Nephron (organoid): ENCODE data around the gene KASH5.
A peak's percentile ranks its signal among the peaks of the same experiment; 100 is the strongest.
"Not testable (repeated sequence)": the region's sequence is repeated elsewhere in the genome, so short reads cannot be mapped to it uniquely, and the experiment has no call there.

Source experiments
- H3K27ac Mint-ChIP-seq, 3 experiments: 2 replicates each; pipeline ENCODE4 v1.8.0; 2020; ENCODE audit warnings: mixed read lengths in 3 of 3, mild to moderate bottlenecking in 2 of 3, moderate library complexity in 1 of 3
- H3K27me3 Mint-ChIP-seq: 2 replicates; pipeline ENCODE4 v1.8.0; 2021; ENCODE audit warnings: low read depth, mild to moderate bottlenecking, moderate library complexity, mixed read lengths
- H3K36me3 Mint-ChIP-seq: 2 replicates; pipeline ENCODE4 v1.8.0; 2020; ENCODE audit warnings: low read depth, mixed read lengths
- H3K4me1 Mint-ChIP-seq: 2 replicates; pipeline ENCODE4 v1.8.0; 2020; ENCODE audit warnings: mixed read lengths
- H3K4me3 Mint-ChIP-seq, 3 experiments: 2 replicates each; pipeline ENCODE4 v1.8.0; 2020; ENCODE audit warnings: mild to moderate bottlenecking in 3 of 3, mixed read lengths in 3 of 3, moderate library complexity in 2 of 3
- H3K9me3 Mint-ChIP-seq: 2 replicates; pipeline ENCODE4 v1.8.0; 2020; ENCODE audit warnings: mixed read lengths
- TF ChIP-seq, protein P1 (sequence below), 3 experiments: fragments of 200-600 bp; sonication (generic); IDR thresholded peaks; one replicate each; pipeline ENCODE4 v1.5.0; 2021; ENCODE audit warnings: antibody characterized with exemption in 3 of 3; ENCODE audit not compliant: unreplicated experiment in 3 of 3

KASH5 gene

GRCh38 chr19:49441960-49442350 is 53.9 kb downstream of the KASH5 start:
- TF ChIP-seq, protein P1, sequence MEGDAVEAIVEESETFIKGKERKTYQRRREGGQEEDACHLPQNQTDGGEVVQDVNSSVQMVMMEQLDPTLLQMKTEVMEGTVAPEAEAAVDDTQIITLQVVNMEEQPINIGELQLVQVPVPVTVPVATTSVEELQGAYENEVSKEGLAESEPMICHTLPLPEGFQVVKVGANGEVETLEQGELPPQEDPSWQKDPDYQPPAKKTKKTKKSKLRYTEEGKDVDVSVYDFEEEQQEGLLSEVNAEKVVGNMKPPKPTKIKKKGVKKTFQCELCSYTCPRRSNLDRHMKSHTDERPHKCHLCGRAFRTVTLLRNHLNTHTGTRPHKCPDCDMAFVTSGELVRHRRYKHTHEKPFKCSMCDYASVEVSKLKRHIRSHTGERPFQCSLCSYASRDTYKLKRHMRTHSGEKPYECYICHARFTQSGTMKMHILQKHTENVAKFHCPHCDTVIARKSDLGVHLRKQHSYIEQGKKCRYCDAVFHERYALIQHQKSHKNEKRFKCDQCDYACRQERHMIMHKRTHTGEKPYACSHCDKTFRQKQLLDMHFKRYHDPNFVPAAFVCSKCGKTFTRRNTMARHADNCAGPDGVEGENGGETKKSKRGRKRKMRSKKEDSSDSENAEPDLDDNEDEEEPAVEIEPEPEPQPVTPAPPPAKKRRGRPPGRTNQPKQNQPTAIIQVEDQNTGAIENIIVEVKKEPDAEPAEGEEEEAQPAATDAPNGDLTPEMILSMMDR (IDR thresholded peaks at IDR 0.05; ENCODE audit: unreplicated experiment in 3 of 3) = no peak
- peak overlapping the region; percentile 79 to 82 (median 82) for H3K4me3 Mint-ChIP-seq
- H3K27me3 Mint-ChIP-seq = peaks cover 72% of the 10 kb centered on the region
- peaks cover 27% of the 10 kb centered on the region for H3K4me1 Mint-ChIP-seq
- H3K36me3 Mint-ChIP-seq = peaks cover 3% of the 10 kb centered on the region
- H3K27ac Mint-ChIP-seq = peak overlapping the region; percentile 3 to 88 (median 44)
- H3K9me3 Mint-ChIP-seq = no peaks in the 10 kb centered on the region

DNA sequence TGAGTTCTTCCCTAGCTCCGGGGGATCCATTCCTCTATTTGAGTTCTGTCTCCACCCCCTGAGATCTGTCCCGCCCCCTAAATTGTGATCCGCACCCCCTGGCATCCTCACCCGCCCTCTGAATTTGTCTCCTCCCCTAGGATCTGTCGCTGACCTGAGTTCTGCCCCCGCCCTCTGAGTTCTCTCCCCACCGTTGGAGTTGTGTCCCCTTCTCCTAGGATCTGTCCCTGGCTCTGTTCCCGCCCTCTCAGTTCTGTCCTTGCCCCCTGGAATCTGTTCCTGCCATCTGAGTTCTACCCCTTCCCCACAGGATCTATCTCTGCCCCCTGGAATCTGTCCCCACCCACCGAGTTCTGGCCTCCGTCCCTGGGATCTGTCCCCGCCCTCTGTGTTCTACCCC is 54.3 kb downstream of the KASH5 start:
- Mint-ChIP-seq H3K36me3 (peaks cover 3% of the 10 kb centered on the region), H3K4me3 (peak overlapping the region; percentile 79 to 82 (median 82)), H3K27me3 (peaks cover 68% of the 10 kb centered on the region), H3K27ac (peak overlapping the region; percentile 44 to 88 (median 73)), H3K9me3 (no peaks in the 10 kb centered on the region), H3K4me1 (peaks cover 27% of the 10 kb centered on the region)
- TF ChIP-seq, protein P1 (IDR thresholded peaks at IDR 0.05; ENCODE audit: unreplicated experiment in 3 of 3) = no peak

DNA sequence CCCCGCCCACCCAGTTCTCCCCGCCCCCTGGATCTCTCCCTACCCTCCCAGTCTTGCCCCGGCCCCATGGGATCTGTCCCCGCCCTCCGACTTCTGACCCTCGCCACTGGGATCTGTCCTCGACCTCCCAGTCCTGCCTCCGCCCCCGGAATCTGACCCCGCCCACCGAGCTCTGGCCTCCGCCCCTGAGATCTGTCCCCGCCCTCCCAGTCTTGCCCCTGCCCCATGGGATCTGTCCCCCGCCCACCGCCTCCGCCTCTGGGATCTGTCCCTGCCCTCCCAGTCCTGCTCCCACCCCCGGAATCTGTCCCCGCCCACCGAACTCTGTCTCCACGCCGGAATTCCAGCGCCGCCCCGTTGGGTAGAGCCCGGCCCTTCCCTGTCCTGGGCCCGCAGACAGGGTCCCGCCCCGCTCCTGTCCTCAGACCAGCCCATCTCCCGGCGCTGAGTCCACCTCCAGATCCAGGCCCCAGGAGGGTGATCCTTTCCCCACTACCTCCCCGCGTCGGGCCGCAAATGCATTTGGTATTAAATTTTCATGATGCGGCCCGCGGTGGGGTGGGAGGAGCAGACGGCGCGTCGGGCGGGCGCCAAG is 54.8 kb downstream of the KASH5 start:
- Mint-ChIP-seq H3K4me1 (peaks cover 27% of the 10 kb centered on the region), H3K27me3 (peaks cover 62% of the 10 kb centered on the region), H3K9me3 (no peaks in the 10 kb centered on the region), H3K4me3 (peak overlapping the region; percentile 79 to 82 (median 82)), H3K27ac (peak overlapping the region; percentile 44 to 88 (median 73)), H3K36me3 (peaks cover 3% of the 10 kb centered on the region)
- TF ChIP-seq, protein P1 (IDR thresholded peaks at IDR 0.05; ENCODE audit: unreplicated experiment in 3 of 3) = no peak

DNA sequence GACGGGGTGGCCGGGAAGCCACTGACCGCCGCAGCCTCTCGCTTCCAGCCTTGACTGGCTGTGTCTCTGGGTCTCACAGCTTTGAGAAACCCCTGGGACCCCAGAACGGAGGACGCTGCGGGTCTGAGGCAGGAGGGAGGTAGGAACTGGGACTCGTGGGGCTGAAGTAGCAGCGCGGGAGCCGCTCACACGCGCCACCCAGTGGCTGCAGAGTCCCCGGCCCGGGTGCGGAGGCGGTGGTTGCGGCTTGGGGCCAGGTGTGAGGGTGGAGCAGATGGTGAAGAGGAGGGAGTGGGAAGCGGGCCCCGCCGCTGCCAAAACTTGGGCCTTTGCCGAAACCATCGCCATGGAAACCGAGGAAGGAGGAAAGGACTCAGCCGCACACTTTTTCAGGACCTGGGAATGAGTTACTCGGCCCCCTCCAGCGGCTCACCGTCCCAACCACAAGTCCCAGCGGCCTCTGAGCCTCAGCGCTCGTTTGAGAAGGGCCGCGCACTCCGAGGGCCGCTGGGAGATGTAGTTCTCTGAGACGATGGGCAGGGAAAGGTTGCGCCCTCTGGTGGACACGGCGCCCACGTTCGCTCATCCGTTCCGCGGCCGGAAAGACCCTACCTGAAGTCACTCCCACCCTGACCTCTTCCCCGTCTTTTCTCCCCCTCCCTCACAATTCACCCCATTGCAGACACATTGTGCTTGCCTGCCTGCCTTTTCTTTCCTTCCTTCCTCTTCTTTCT is 55.5 kb downstream of the KASH5 start:
- TF ChIP-seq, protein P1 (IDR thresholded peaks at IDR 0.05; ENCODE audit: unreplicated experiment in 3 of 3) = peak; percentile 89 to 98 (median 91)
- Mint-ChIP-seq H3K27ac (peak overlapping the region; percentile 44 to 88 (median 73)), H3K9me3 (no peaks in the 10 kb centered on the region), H3K4me3 (peak overlapping the region; percentile 79 to 82 (median 82)), H3K4me1 (peaks cover 20% of the 10 kb centered on the region), H3K27me3 (peaks cover 56% of the 10 kb centered on the region), H3K36me3 (peaks cover 9% of the 10 kb centered on the region)

DNA sequence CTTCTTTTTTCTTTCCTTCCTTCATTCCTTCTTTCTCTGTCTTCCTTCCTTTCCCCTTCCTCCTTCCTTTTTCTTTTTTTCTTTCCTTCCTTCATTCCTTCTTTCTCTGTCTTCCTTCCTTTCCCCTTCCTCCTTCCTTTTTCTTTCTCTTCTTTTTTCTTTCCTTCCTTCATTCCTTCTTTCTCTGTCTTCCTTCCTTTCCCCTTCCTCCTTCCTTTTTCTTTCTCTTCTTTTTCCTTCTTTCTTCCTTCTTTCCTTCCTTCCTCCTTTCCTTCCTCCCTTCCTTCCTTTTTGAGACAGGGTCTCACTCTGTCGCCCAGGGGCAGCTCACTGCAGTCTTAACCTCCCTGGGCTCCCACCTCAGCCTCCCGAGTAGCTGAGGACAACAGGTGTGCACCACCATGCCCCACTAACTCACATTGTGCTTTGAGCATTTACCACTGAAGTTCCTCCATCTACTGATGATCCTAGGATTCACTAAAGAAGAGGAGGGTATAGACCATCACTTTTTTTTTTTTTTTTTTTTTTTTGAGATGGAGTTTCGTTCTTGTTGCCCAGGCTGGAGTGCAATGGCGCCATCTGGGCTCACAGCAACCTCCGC is 56.2 kb downstream of the KASH5 start:
- peak overlapping the region; percentile 44 to 88 (median 73) for H3K27ac Mint-ChIP-seq
- not testable (repeated sequence) for H3K9me3 Mint-ChIP-seq
- H3K4me3 Mint-ChIP-seq = peak overlapping the region; percentile 79 to 82 (median 82)
- peaks cover 15% of the 10 kb centered on the region for H3K36me3 Mint-ChIP-seq
- H3K27me3 Mint-ChIP-seq = peaks cover 49% of the 10 kb centered on the region
- H3K4me1 Mint-ChIP-seq = peaks cover 17% of the 10 kb centered on the region

- peaks cover 31% of the 10 kb centered on the region for H3K27me3 Mint-ChIP-seq
- H3K9me3 Mint-ChIP-seq = no peaks in the 10 kb centered on the region
- H3K27ac Mint-ChIP-seq = peak overlapping the region in 1 of 3 experiments; percentile 28
- TF ChIP-seq, protein P1 (IDR thresholded peaks at IDR 0.05; ENCODE audit: unreplicated experiment in 3 of 3) = no peak
- H3K36me3 Mint-ChIP-seq = peaks cover 28% of the 10 kb centered on the region
- peak overlapping the region; percentile 22 to 58 (median 51) for H3K4me3 Mint-ChIP-seq
- H3K4me1 Mint-ChIP-seq = peaks cover 12% of the 10 kb centered on the region
Observed at GRCh38 chr19:49445997-49446396, 57.9 kb downstream of the KASH5 start.
